Esophagus squamous epithelium (tissue), 4 donors: Measurements from ENCODE around the gene DLL1.

Experiments used
- POLR2A ChIP-seq, 4 donors: fragments of 450-650 bp; IDR thresholded peaks; one replicate each; pipeline ENCODE4 v1.6.1; 2017; ENCODE audit warnings: antibody characterized with exemption in 4 of 4, mild to moderate bottlenecking in 4 of 4, moderate library complexity in 3 of 4
- TF ChIP-seq, protein P1 (sequence below), 6 experiments: fragments of 450-650 bp in 4 of 6; fragments of 200-600 bp in 2 of 6; sonication (generic) in 2 of 6; IDR thresholded peaks; one replicate each; pipeline ENCODE4 v1.5.1; 2016 to 2019; ENCODE audit warnings: antibody characterized with exemption in 6 of 6, mild to moderate bottlenecking in 4 of 6, moderate library complexity in 4 of 6

GRCh38 chr6:170254315-170255213, 36.3 kb downstream of the DLL1 start:
- TF ChIP-seq, protein P1, sequence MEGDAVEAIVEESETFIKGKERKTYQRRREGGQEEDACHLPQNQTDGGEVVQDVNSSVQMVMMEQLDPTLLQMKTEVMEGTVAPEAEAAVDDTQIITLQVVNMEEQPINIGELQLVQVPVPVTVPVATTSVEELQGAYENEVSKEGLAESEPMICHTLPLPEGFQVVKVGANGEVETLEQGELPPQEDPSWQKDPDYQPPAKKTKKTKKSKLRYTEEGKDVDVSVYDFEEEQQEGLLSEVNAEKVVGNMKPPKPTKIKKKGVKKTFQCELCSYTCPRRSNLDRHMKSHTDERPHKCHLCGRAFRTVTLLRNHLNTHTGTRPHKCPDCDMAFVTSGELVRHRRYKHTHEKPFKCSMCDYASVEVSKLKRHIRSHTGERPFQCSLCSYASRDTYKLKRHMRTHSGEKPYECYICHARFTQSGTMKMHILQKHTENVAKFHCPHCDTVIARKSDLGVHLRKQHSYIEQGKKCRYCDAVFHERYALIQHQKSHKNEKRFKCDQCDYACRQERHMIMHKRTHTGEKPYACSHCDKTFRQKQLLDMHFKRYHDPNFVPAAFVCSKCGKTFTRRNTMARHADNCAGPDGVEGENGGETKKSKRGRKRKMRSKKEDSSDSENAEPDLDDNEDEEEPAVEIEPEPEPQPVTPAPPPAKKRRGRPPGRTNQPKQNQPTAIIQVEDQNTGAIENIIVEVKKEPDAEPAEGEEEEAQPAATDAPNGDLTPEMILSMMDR (IDR thresholded peaks at IDR 0.05): no peak
- no peak for TF ChIP-seq POLR2A (IDR thresholded peaks at IDR 0.05)
